CD14-positive monocyte (primary cell): ENCODE data around the gene KIFC3. TPM values are rescaled to one million over a fixed set of nuclear protein-coding genes. Genes with fewer than 3 reads are reported as not detected.

Experiments
- DNase-seq, 3 donors: peaks; one replicate each; pipeline ENCODE4 v3.0.0-alpha.2; 2011 to 2022
- H2AFZ ChIP-seq: 2 replicates; pipeline ENCODE4 v1.6.0; 2012; ENCODE audit warnings: mild to moderate bottlenecking, low read depth, low read length, inconsistent platforms; ENCODE audit not compliant: insufficient read depth, poor library complexity, severe bottlenecking
- H3K27ac ChIP-seq, 2 donors: 1 replicate in 1 of 2; 2 replicates in 1 of 2; pipeline ENCODE4 v1.5.1; 2012 to 2013; ENCODE audit warnings: low read length in 2 of 2, control low read depth in 1 of 2, inconsistent platforms in 1 of 2, low read depth in 1 of 2, mild to moderate bottlenecking in 1 of 2
- H3K27me3 ChIP-seq, 2 donors: one replicate each; pipeline versions ENCODE4 v1.6.0 to v1.6.1; 2011 to 2013; ENCODE audit warnings: low read length in 2 of 2; ENCODE audit not compliant: control insufficient read depth in 2 of 2, insufficient read depth in 2 of 2
- H3K36me3 ChIP-seq, 2 donors: replicated peaks in 1 of 2; 1 replicate in 1 of 2; 2 replicates in 1 of 2; pipeline versions ENCODE4 v1.5.1 to v1.6.1; 2012 to 2013; ENCODE audit warnings: low read length in 2 of 2, control low read depth in 1 of 2, inconsistent platforms in 1 of 2, mild to moderate bottlenecking in 1 of 2; ENCODE audit not compliant: insufficient read depth in 2 of 2, control insufficient read depth in 1 of 2
- H3K4me1 ChIP-seq, 2 donors: 1 replicate in 1 of 2; 2 replicates in 1 of 2; pipeline versions ENCODE4 v1.5.1 to v1.6.1; 2012 to 2013; ENCODE audit warnings: low read length in 2 of 2, control low read depth in 1 of 2, inconsistent platforms in 1 of 2, mild to moderate bottlenecking in 1 of 2, moderate library complexity in 1 of 2; ENCODE audit not compliant: insufficient read depth in 2 of 2, control insufficient read depth in 1 of 2
- H3K4me2 ChIP-seq: replicated peaks from 2 replicates; pipeline ENCODE3; 2012; ENCODE audit warnings: low read length, moderate library complexity, mild to moderate bottlenecking; ENCODE audit not compliant: poor library complexity, severe bottlenecking; ENCODE audit errors: extremely low read depth
- H3K4me3 ChIP-seq, 3 experiments: fragments of 200-600 bp in 1 of 3; sonication (generic) in 1 of 3; replicated peaks in 1 of 3; 1 replicate in 2 of 3; 2 replicates in 1 of 3; pipeline ENCODE4 v1.5.1; 2011 to 2013; ENCODE audit warnings: low read length in 3 of 3, mild to moderate bottlenecking in 3 of 3, control low read depth in 2 of 3, low read depth in 2 of 3, inconsistent platforms in 1 of 3, moderate library complexity in 1 of 3
- H3K79me2 ChIP-seq: 2 replicates; pipeline ENCODE4 v1.6.0; 2012; ENCODE audit warnings: mild to moderate bottlenecking, control low read depth, inconsistent platforms, low read length, moderate library complexity; ENCODE audit not compliant: insufficient read depth
- H3K9ac ChIP-seq: 2 replicates; pipeline ENCODE4 v1.6.0; 2017; ENCODE audit warnings: low read length, mild to moderate bottlenecking; ENCODE audit not compliant: insufficient read depth, poor library complexity, severe bottlenecking
- H3K9me3 ChIP-seq, 2 donors: replicated peaks in 1 of 2; 1 replicate in 1 of 2; 2 replicates in 1 of 2; pipeline versions ENCODE4 v1.5.1 to v1.6.1; 2012 to 2013; ENCODE audit warnings: low read length in 2 of 2, control low read depth in 1 of 2; ENCODE audit not compliant: control insufficient read depth in 1 of 2, insufficient read depth in 1 of 2
- H4K20me1 ChIP-seq: 2 replicates; pipeline ENCODE4 v1.6.0; 2012; ENCODE audit warnings: mild to moderate bottlenecking, low read length, control low read depth, moderate library complexity; ENCODE audit not compliant: insufficient read depth
- H3K27ac Mint-ChIP-seq, 7 donors: one replicate each; pipeline ENCODE4 v1.8.0; 2020; ENCODE audit warnings: mild to moderate bottlenecking in 7 of 7, mixed read lengths in 7 of 7, moderate library complexity in 6 of 7, inconsistent platforms in 2 of 7
- H3K27me3 Mint-ChIP-seq, 3 donors: one replicate each; pipeline ENCODE4 v1.8.0; 2021 to 2022; ENCODE audit warnings: low read depth in 3 of 3, mild to moderate bottlenecking in 3 of 3, mixed read lengths in 3 of 3, moderate library complexity in 3 of 3, inconsistent platforms in 1 of 3
- H3K36me3 Mint-ChIP-seq, 2 donors: one replicate each; pipeline ENCODE4 v1.8.0; 2020; ENCODE audit warnings: mixed read lengths in 2 of 2, inconsistent platforms in 1 of 2, mild to moderate bottlenecking in 1 of 2
- H3K4me1 Mint-ChIP-seq: one replicate; pipeline ENCODE4 v1.8.0; 2020; ENCODE audit warnings: mild to moderate bottlenecking, mixed read lengths
- H3K4me3 Mint-ChIP-seq, 2 donors: one replicate each; pipeline ENCODE4 v1.8.0; 2020; ENCODE audit warnings: mild to moderate bottlenecking in 2 of 2, mixed read lengths in 2 of 2, moderate library complexity in 1 of 2
- H3K9me3 Mint-ChIP-seq, 7 donors: one replicate each; pipeline ENCODE4 v1.8.0; 2020 to 2022; ENCODE audit warnings: mixed read lengths in 7 of 7, mild to moderate bottlenecking in 6 of 7, moderate library complexity in 6 of 7, inconsistent platforms in 2 of 7
- whole genome bisulfite sequencing: methylation state at CpG from one replicate; pipeline ENCODE4 v1.1.5; 2013; ENCODE audit warnings: missing lambda C conversion rate; ENCODE audit not compliant: insufficient coverage; 5-methylcytosine and 5-hydroxymethylcytosine counted together
- intact Hi-C, 2 donors: fragments of 100-400 bp; cut with micrococcal nuclease; formaldehyde crosslinking; loops; one replicate each; pipeline versions ENCODE4 v1.15.0 to v1.15.1; 2023
- polyA plus RNA-seq, 3 donors: library from polyadenylated mRNA; depleted of rRNA in 1 of 3; unstranded in 2 of 3; stranded (reverse) in 1 of 3; fragments of 300-500 nt in 2 of 3; fragments of >200 nt in 1 of 3; fragmentation: Illumina TruSeq in 2 of 3; gene quantifications; 1 replicate in 2 of 3; 2 replicates in 1 of 3; pipeline ENCODE4 v1.2.3, GENCODE V29; 2012 to 2021
- TF ChIP-seq, protein P1 (sequence below): fragments of 200-600 bp; IDR thresholded peaks from one replicate; pipeline ENCODE4 v1.8.0; 2022; ENCODE audit warnings: antibody characterized with exemption, mild to moderate bottlenecking

Gene KIFC3
- polyA plus RNA-seq, 3 donors = 0.24 to 1.7 TPM; not detected in 1

DNA sequence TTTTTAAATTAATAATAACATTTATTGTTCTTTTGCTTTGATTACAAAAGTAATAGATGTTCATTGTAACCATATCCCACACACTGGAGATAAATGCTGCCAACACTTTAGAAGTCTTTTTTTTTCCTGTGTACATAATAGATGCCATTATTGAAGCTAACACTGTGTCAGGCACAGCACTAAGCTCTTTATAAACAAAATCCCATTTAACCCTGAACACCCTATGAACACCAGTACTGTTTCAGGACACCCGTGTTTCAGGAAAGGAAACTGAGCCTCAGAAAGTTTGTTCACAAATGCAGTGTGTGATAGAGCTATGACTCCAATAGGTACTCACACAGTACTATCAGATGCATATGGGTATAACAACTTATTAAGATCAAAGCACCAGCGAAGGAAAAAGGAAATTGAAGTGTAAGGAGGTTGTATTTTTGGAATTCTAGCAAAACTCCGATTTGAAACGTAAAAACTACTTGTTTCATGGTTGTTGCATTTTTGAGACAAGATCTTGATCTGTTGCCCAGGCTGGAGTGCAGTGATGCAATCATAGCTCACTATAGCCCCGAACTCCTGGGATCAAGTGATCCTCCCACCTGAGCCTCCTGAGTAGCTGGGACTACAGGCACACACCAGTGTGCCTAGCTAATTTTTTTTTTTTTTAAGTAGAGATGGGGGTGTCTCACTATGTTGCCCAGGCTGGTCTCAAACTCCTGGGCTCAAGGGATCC is 2.0 kb upstream of the KIFC3 start:
- Histone ChIP-seq H3K9ac (no peak overlapping the region), H2AFZ (no peak overlapping the region), H3K4me2 (no peak overlapping the region), H3K79me2 (no peaks in the 10 kb centered on the region), H3K4me3 (no peak overlapping the region), H3K27ac (no peak overlapping the region), H3K9me3 (no peaks in the 10 kb centered on the region), H3K27me3 (peaks cover 23 to 51% of the 10 kb centered on the region in 2 donors), H3K36me3 (no peaks in the 10 kb centered on the region), H4K20me1 (no peaks in the 10 kb centered on the region), H3K4me1 (peaks cover 42 to 49% of the 10 kb centered on the region in 2 donors)
- Mint-ChIP-seq H3K4me1 (peaks cover 46% of the 10 kb centered on the region), H3K9me3 (peaks cover 0 to 9% (median 5%) of the 10 kb centered on the region in 7 donors), H3K27me3 (peaks cover 38 to 67% (median 61%) of the 10 kb centered on the region in 3 donors), H3K36me3 (peaks cover 7 to 9% of the 10 kb centered on the region in 2 donors), H3K4me3 (peak overlapping the region in 1 of 2 donors; percentile 48), H3K27ac (no peak overlapping the region)
- intact Hi-C loops = loop anchor here (5.0 to 10.0 kb wide), 3 partner anchors 88 to 203 kb away; partner anchors contain the start of genes USB1 (in 1 of the 2) and ZNF319 (in 1 of the 2)
- WGBS = 100% methylated on average over 1 of the region's 5 CpGs
- TF ChIP-seq, protein P1, sequence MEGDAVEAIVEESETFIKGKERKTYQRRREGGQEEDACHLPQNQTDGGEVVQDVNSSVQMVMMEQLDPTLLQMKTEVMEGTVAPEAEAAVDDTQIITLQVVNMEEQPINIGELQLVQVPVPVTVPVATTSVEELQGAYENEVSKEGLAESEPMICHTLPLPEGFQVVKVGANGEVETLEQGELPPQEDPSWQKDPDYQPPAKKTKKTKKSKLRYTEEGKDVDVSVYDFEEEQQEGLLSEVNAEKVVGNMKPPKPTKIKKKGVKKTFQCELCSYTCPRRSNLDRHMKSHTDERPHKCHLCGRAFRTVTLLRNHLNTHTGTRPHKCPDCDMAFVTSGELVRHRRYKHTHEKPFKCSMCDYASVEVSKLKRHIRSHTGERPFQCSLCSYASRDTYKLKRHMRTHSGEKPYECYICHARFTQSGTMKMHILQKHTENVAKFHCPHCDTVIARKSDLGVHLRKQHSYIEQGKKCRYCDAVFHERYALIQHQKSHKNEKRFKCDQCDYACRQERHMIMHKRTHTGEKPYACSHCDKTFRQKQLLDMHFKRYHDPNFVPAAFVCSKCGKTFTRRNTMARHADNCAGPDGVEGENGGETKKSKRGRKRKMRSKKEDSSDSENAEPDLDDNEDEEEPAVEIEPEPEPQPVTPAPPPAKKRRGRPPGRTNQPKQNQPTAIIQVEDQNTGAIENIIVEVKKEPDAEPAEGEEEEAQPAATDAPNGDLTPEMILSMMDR = no peak
- no peak for DNase-seq

DNA sequence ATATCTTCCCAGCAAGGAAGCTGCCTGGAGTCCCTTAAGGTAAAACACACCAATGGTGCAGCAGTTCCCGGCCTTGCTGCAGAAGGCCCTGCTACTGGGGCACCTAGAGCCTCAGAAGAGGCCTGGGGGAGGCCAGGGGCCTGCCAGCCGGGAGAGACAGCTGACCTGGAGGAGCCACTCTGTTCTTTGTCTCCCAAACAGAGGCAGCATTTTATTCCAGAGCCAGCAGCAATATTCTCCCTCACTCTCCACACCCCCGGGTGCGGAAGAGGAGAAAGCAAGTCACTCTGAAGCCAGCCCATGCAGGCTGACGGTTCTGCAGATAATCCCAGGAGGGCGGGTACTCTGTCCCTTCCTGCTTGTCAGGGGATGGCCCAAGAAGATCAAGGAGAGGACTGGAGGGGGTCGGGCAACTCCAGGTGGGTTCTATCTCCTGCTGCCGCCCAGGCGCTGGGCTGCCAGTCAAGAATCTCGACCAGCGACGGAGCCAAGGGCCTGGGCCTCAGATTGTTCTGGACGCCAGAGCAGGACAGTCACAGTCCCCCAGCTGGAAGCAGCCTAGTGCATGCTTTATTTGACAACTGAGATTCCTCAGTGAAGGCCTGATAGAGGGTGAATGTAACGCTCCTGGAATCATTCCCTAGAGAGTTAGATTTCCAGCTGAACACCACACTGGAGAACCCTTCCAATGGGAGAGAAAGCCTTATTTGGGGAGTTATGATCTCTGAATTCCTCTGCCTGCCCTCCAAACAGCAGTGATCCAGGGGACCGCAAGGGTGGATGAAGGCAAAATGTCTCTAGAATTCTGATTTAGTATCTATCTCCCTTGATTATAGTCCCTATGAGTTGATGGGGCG is 1.1 kb upstream of the KIFC3 start:
- no peaks in the 10 kb centered on the region for H3K36me3 ChIP-seq
- peaks cover 23 to 55% of the 10 kb centered on the region in 2 donors for H3K27me3 ChIP-seq
- no peaks in the 10 kb centered on the region for H3K79me2 ChIP-seq
- peaks cover 43 to 48% of the 10 kb centered on the region in 2 donors for H3K4me1 ChIP-seq
- no peak overlapping the region for H3K4me2 ChIP-seq
- TF ChIP-seq, protein P1 = no peak
- Mint-ChIP-seq H3K27me3 (peaks cover 40 to 73% (median 60%) of the 10 kb centered on the region in 3 donors), H3K9me3 (peaks cover 0 to 9% (median 5%) of the 10 kb centered on the region in 7 donors), H3K4me1 (peaks cover 48% of the 10 kb centered on the region), H3K4me3 (peak overlapping the region; percentile 9 to 96), H3K36me3 (peaks cover 7 to 9% of the 10 kb centered on the region in 2 donors), H3K27ac (peak overlapping the region in 4 of 7 donors; percentile 30 to 72 (median 39))
- H3K9me3 ChIP-seq = no peaks in the 10 kb centered on the region
- no peak overlapping the region for H3K9ac ChIP-seq
- no peak for DNase-seq
- intact Hi-C loops = loop anchor here (5.0 to 10.0 kb wide), 3 partner anchors 89 to 204 kb away; partner anchors contain the start of genes USB1 (in 1 of the 2) and ZNF319 (in 1 of the 2)
- no peak overlapping the region for H3K4me3 ChIP-seq
- 90% methylated on average over 9 of the region's 16 CpGs for WGBS
- no peak overlapping the region for H3K27ac ChIP-seq
- H4K20me1 ChIP-seq = no peaks in the 10 kb centered on the region
- H2AFZ ChIP-seq = no peak overlapping the region
